ENCODE measurements around the gene SMCHD1. TPM values are rescaled to one million over a fixed set of nuclear protein-coding genes. Genes with fewer than 3 reads are reported as not detected.

Gene SMCHD1
- total and polyA plus RNA-seq, 4 donors: 4.4 to 49.0 (median 25.4) TPM

DNA sequence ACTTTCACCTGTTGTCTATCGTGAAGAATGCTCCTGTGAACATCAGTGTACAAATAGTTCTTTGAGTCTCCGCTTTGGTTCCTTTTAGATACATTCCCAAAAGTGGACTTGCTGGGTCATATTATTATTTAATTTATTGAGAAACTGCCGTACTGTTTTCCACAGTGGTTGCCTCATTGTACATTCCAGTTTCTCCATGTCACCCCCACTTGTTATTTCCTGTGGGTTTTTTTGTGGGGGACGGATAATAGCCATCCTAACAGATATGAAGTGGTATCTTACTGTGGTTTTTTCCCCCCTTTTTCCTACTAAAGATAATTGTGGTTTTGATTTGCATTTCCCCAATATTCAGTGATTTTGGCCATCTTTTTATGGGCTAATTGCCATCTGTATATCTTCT, 53.8 kb downstream of the SMCHD1 start:
- Histone ChIP-seq H3K27me3 (ENCODE audit: control insufficient read depth in 4 of 4, insufficient read depth in 4 of 4, low read length in 3 of 4) (no peaks in the 10 kb centered on the region), H3K36me3 (ENCODE audit: control insufficient read depth in 4 of 4, insufficient read depth in 3 of 4, low read depth in 1 of 4, low read length in 3 of 4) (peaks cover 8 to 61% (median 29%) of the 10 kb centered on the region in 4 donors), H3K4me3 (ENCODE audit: low read depth in 1 of 3, low read length in 3 of 3) (no peak overlapping the region), H3K27ac (ENCODE audit: low read depth in 1 of 2, low read length in 2 of 2) (no peak overlapping the region), H3K9me3 (ENCODE audit: control insufficient read depth in 4 of 4, low read length in 3 of 4) (no peaks in the 10 kb centered on the region), H3K4me1 (ENCODE audit: control insufficient read depth in 4 of 4, insufficient read depth in 4 of 4, low read length in 3 of 4) (no peaks in the 10 kb centered on the region), H3K9ac (ENCODE audit: low read depth in 1 of 2, low read length in 2 of 2) (no peak overlapping the region)
- no peak for DNase-seq (ENCODE audit: low spot score)
- TF ChIP-seq, protein P1, sequence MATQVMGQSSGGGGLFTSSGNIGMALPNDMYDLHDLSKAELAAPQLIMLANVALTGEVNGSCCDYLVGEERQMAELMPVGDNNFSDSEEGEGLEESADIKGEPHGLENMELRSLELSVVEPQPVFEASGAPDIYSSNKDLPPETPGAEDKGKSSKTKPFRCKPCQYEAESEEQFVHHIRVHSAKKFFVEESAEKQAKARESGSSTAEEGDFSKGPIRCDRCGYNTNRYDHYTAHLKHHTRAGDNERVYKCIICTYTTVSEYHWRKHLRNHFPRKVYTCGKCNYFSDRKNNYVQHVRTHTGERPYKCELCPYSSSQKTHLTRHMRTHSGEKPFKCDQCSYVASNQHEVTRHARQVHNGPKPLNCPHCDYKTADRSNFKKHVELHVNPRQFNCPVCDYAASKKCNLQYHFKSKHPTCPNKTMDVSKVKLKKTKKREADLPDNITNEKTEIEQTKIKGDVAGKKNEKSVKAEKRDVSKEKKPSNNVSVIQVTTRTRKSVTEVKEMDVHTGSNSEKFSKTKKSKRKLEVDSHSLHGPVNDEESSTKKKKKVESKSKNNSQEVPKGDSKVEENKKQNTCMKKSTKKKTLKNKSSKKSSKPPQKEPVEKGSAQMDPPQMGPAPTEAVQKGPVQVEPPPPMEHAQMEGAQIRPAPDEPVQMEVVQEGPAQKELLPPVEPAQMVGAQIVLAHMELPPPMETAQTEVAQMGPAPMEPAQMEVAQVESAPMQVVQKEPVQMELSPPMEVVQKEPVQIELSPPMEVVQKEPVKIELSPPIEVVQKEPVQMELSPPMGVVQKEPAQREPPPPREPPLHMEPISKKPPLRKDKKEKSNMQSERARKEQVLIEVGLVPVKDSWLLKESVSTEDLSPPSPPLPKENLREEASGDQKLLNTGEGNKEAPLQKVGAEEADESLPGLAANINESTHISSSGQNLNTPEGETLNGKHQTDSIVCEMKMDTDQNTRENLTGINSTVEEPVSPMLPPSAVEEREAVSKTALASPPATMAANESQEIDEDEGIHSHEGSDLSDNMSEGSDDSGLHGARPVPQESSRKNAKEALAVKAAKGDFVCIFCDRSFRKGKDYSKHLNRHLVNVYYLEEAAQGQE (IDR thresholded peaks at IDR 0.05): no peak
- TF ChIP-seq FOXA1 (IDR thresholded peaks at IDR 0.05): no peak
- TF ChIP-seq, protein P2, sequence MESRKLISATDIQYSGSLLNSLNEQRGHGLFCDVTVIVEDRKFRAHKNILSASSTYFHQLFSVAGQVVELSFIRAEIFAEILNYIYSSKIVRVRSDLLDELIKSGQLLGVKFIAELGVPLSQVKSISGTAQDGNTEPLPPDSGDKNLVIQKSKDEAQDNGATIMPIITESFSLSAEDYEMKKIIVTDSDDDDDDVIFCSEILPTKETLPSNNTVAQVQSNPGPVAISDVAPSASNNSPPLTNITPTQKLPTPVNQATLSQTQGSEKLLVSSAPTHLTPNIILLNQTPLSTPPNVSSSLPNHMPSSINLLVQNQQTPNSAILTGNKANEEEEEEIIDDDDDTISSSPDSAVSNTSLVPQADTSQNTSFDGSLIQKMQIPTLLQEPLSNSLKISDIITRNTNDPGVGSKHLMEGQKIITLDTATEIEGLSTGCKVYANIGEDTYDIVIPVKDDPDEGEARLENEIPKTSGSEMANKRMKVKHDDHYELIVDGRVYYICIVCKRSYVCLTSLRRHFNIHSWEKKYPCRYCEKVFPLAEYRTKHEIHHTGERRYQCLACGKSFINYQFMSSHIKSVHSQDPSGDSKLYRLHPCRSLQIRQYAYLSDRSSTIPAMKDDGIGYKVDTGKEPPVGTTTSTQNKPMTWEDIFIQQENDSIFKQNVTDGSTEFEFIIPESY (IDR thresholded peaks at IDR 0.05): no peak
- TF ChIP-seq, protein P3, sequence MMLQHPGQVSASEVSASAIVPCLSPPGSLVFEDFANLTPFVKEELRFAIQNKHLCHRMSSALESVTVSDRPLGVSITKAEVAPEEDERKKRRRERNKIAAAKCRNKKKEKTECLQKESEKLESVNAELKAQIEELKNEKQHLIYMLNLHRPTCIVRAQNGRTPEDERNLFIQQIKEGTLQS (IDR thresholded peaks at IDR 0.05): no peak
- no peak for TF ChIP-seq HNF4G (IDR thresholded peaks at IDR 0.05)
- TF ChIP-seq FOXA2 (IDR thresholded peaks at IDR 0.05): no peak
- TF ChIP-seq, protein P4, sequence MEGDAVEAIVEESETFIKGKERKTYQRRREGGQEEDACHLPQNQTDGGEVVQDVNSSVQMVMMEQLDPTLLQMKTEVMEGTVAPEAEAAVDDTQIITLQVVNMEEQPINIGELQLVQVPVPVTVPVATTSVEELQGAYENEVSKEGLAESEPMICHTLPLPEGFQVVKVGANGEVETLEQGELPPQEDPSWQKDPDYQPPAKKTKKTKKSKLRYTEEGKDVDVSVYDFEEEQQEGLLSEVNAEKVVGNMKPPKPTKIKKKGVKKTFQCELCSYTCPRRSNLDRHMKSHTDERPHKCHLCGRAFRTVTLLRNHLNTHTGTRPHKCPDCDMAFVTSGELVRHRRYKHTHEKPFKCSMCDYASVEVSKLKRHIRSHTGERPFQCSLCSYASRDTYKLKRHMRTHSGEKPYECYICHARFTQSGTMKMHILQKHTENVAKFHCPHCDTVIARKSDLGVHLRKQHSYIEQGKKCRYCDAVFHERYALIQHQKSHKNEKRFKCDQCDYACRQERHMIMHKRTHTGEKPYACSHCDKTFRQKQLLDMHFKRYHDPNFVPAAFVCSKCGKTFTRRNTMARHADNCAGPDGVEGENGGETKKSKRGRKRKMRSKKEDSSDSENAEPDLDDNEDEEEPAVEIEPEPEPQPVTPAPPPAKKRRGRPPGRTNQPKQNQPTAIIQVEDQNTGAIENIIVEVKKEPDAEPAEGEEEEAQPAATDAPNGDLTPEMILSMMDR (IDR thresholded peaks at IDR 0.05; ENCODE audit: low read depth, low read length, missing input control): no peak
- no peak for TF ChIP-seq EGR1 (IDR thresholded peaks at IDR 0.05; ENCODE audit: low read depth in 2 of 2)
- no peak for TF ChIP-seq YY1 (IDR thresholded peaks at IDR 0.05)
- no peak for TF ChIP-seq SP1 (IDR thresholded peaks at IDR 0.05)
- TF ChIP-seq, protein P5, sequence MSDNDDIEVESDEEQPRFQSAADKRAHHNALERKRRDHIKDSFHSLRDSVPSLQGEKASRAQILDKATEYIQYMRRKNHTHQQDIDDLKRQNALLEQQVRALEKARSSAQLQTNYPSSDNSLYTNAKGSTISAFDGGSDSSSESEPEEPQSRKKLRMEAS (IDR thresholded peaks at IDR 0.05): no peak
- TF ChIP-seq RAD21 (IDR thresholded peaks at IDR 0.05): no peak
- TF ChIP-seq JUND (IDR thresholded peaks at IDR 0.05): no peak
- no peak for TF ChIP-seq TAF1 (conservative IDR thresholded peaks at IDR 0.05)
- no peak for TF ChIP-seq RXRA (IDR thresholded peaks at IDR 0.05)
- TF ChIP-seq HNF4A (conservative IDR thresholded peaks at IDR 0.05): no peak
- TF ChIP-seq GABPA (IDR thresholded peaks at IDR 0.05 in 1 of 2, conservative IDR thresholded peaks at IDR 0.05 in 1 of 2): no peak
- no peak for TF ChIP-seq NR2F2 (IDR thresholded peaks at IDR 0.05)
- WGBS: 71% methylated on average over 4 of the region's 4 CpGs

Measured in liver (tissue), 9 donors.